Brain microvascular endothelial cell (primary cell): ENCODE measurements around the gene CKS1B.

ENCODE experiments used
- DNase-seq: peaks from one replicate; pipeline ENCODE4 v3.0.0-alpha.2; 2020
- H3K27ac ChIP-seq: fragments of 250-450 bp; sonication (Bioruptor Pico); 2 replicates; pipeline ENCODE4 v1.5.1; 2020; ENCODE audit warnings: mild to moderate bottlenecking, moderate library complexity
- H3K27me3 ChIP-seq: fragments of 250-450 bp; sonication (Bioruptor Pico); replicated peaks from 2 replicates; pipeline ENCODE4 v1.5.1; 2020; ENCODE audit warnings: mild to moderate bottlenecking
- H3K36me3 ChIP-seq: fragments of 250-450 bp; sonication (Bioruptor Pico); replicated peaks from 2 replicates; pipeline ENCODE4 v1.5.1; 2020; ENCODE audit warnings: mild to moderate bottlenecking
- H3K4me3 ChIP-seq: 2 replicates; pipeline ENCODE4 v1.5.1; 2011; ENCODE audit warnings: low read depth, mild to moderate bottlenecking, control low read depth, low read length, moderate library complexity
- CTCF ChIP-seq: IDR thresholded peaks from 2 replicates; pipeline ENCODE4 v1.5.1; 2011; ENCODE audit warnings: low read depth, mild to moderate bottlenecking, moderate library complexity, low read length, control low read depth, inconsistent platforms; ENCODE audit errors: missing control alignments
- in situ Hi-C: cut with HindIII; loops from 2 replicates; pipeline ENCODE4 v1.10.0; 2017; ENCODE audit warnings: low sequenced_read_pairs, low pct_ligation_motif_present

CKS1B gene

GRCh38 chr1:154935749-154936554 lies 38.5 kb upstream of the CKS1B start:
- H3K4me3 ChIP-seq, result peak overlapping the region; percentile 80
- no peak for DNase-seq
- no peaks in the 10 kb centered on the region for H3K36me3 ChIP-seq
- in situ Hi-C loops, result no loop called here
- H3K27ac ChIP-seq, result peak overlapping the region; percentile 100
- H3K27me3 ChIP-seq, result no peaks in the 10 kb centered on the region
- TF ChIP-seq CTCF, result no peak

DNA sequence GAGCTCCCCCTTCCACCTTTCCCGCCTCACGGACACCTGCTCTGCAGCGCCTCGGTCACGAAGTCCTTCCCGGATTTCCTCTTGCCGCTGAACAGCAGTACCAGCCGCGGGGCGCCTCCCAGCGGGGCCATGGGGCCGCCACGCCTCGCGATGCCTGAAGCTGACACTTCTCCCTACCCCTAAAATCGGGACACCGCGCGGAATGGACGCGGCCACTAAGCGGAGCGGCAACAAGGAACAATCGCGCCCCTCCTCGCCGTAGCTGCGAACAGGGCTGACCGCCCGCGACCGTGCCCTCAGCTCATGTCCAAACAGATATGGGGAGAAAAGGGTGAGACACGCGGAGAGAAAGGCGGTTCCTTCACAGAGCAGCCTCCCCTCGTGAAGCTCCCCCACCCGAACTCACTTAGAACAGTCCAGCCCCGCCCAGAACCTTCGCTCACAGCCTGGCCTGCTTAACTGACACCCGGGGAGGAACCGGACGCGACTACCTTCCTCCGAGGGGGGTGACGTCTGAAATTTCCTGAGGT lies 37.9 kb upstream of the CKS1B start, which contains the start of gene PMVK:
TSS of gene PMVK (minus strand) at position 165 of the 530 bp plus-strand sequence. CDS start at position 131, 34 bp downstream.
- in situ Hi-C loops, result no loop called here
- no peaks in the 10 kb centered on the region for H3K36me3 ChIP-seq
- peak within 1 kb of the TSS; percentile 80 for H3K4me3 ChIP-seq
- peak within 1 kb of the TSS; percentile 100 for H3K27ac ChIP-seq
- no peaks in the 10 kb centered on the region for H3K27me3 ChIP-seq
- peak; percentile 93 for DNase-seq
- TF ChIP-seq CTCF, result no peak

DNA sequence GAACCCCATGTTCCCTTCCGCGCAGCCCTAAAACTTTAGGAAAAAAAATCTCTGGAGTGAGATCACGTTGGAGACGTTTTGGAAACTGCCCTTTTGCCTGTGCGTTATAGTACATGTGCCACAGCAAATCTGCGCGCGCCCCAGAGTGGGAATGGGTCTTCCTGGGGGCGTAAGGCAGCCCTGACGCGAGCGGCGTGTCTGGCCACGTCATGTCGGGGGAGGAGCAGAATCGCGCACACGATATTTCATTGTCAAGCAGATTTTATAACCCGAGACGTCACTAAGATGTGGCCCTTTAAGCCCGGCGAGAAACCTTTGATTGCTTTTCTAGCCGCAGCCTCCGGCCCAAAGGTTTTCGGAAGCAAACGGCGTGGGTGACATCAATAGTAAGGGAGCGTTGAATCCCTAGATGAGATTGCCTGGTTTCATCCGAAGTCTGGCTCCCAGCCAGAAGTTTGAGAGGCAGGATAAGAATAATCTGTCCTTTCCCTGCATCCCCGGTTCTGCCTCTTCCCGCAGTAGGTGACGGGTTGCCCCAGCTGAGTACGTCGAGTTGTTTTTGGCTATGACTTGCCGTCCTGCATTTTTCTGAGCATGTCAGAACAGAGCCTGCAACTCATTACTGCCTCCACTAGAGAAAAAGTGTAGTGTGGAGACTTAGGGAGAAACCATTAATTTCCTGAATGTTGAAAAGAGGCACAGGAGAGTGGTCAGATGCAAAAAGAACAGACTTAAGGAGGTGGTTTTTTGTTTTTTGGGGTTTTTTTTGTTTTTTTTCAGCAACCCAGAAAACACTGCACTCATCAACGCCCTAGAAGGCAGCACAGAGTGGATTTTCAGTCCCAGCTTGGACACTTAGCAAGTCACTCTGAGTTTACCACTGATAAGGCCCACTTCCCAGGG lies 37.1 kb upstream of the CKS1B start:
- TF ChIP-seq CTCF, result peak; percentile 23
- peak overlapping the region; percentile 80 for H3K4me3 ChIP-seq
- H3K27ac ChIP-seq, result peak overlapping the region; percentile 100
- in situ Hi-C loops, result no loop called here
- no peaks in the 10 kb centered on the region for H3K36me3 ChIP-seq
- peak; percentile 88 for DNase-seq
- H3K27me3 ChIP-seq, result no peaks in the 10 kb centered on the region

DNA sequence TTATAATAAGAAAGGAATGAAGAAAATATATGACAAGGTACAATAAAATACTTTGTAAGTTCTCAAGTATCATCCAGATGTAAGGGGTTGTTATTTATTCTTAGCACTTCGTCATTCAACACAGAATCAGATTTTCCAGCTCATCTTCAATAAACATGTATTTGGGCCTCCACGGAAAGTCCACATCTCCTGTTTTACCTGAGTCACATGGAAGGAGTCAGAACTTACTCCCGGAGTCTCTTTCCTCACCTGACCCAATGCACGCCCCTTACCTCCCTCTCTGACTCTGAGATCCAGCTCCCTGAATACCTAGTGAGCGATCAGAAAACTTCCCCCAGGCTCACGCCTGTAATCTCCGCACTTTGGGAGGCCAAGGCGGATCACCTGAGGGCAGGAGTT lies 36.5 kb upstream of the CKS1B start:
- TF ChIP-seq CTCF, result no peak
- DNase-seq, result no peak

DNA sequence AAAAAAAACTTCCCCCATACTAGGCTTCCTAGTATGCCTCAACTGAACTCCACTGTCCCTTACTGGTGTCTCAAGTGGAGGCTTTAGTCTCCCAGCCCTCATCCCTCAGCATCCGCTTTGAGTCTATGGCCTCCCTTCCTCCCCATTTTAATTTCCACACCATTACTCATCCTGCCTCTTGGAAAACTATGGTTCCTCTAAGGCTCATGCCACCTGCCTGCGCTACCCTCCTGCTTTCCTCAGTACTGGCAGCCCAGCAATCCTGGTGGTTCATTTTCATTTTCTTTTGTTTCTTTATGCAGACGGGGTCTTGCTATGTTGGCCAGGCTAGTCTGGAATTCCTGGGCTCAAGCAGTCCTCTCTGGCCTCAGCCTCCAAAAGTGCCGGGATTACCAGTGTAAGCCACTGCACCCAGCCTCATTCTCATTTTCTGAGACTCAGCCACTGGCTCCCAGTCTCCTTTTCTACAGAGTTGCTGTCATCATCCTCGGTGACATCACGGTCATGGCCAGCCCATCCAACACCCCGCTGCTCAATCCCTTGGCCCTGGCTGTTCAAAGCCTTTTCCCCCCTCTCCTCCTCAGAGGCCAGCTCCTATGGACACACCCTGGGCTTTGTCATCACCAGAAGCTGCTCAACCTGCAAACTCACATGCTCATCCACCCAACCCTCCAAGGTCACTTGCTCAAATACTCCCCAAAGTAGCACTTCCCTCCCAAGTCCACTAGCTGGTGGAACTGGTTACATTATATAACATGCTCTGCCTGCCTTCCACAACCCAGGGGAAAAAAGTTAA lies 35.7 kb upstream of the CKS1B start:
- DNase-seq, result no peak
- Histone ChIP-seq H3K27ac (no peak overlapping the region), H3K4me3 (no peak overlapping the region), H3K27me3 (no peaks in the 10 kb centered on the region), H3K36me3 (no peaks in the 10 kb centered on the region)
- in situ Hi-C loops, result no loop called here
- TF ChIP-seq CTCF, result no peak

More for the DNA sequence above, 36.5 kb upstream of the CKS1B start:
- Histone ChIP-seq H3K4me3 (peak overlapping the region; percentile 80), H3K27me3 (no peaks in the 10 kb centered on the region), H3K27ac (peak overlapping the region; percentile 100), H3K36me3 (no peaks in the 10 kb centered on the region)
- in situ Hi-C loops, result no loop called here
